NCI-H1105 treated with DMSO at 0.1 percent for 48 hours (cell line): ENCODE results near the gene METTL25.

Source experiments
- DNase-seq: peaks from one replicate; lab custom pipeline; 2025; lab: John Stamatoyannopoulos, UW

METTL25 gene

GRCh38 chr12:82527165-82527780, 168.9 kb downstream of the METTL25 start:
- DNase-seq, result peak; percentile 73
